CD4-positive, alpha-beta T cell (primary cell): Measurements from ENCODE around the gene DAD1. TPM values are rescaled to one million over a fixed set of nuclear protein-coding genes. Genes with fewer than 3 reads are reported as not detected.

ENCODE experiments used
- ATAC-seq: fragments of 200-7000 bp; cut with Tn5 transposase; one replicate; pipeline ENCODE4 v1.10.0; 2022; ENCODE audit warnings: mild to moderate bottlenecking; ENCODE audit not compliant: poor library complexity
- CTCF ChIA-PET: fragments of 350-600 bp; sonication (Branson Sonifier 250); formaldehyde crosslinking; loops from one replicate; lab custom pipeline; 2021; ENCODE audit warnings: antibody characterized with exemption, inconsistent platforms; lab: Charles Lee
- POLR2A ChIA-PET: fragments of 350-600 bp; sonication (Branson Sonifier 250); formaldehyde crosslinking; loops from one replicate; lab custom pipeline; 2021; ENCODE audit warnings: antibody characterized with exemption, inconsistent platforms; lab: Charles Lee
- DNase-seq, 14 experiments: peaks; one replicate each; pipeline ENCODE4 v3.0.0-alpha.2; 2013 to 2020; ENCODE audit warnings: mixed read lengths in 2 of 14
- H3K27ac ChIP-seq, 2 donors: one replicate each; pipeline versions ENCODE4 v1.5.1 to v1.7.0; 2013; ENCODE audit warnings: low read length in 2 of 2, low read depth in 1 of 2, mild to moderate bottlenecking in 1 of 2
- H3K27me3 ChIP-seq, 2 experiments: 1 replicate in 1 of 2; 2 replicates in 1 of 2; pipeline versions ENCODE4 v1.6.1 to v1.7.0; 2013; ENCODE audit warnings: low read length in 2 of 2, control low read depth in 1 of 2, mild to moderate bottlenecking in 1 of 2, moderate library complexity in 1 of 2; ENCODE audit not compliant: insufficient read depth in 2 of 2, control insufficient read depth in 1 of 2
- H3K36me3 ChIP-seq: one replicate; pipeline ENCODE4 v1.6.1; 2013; ENCODE audit warnings: low read length, control low read depth; ENCODE audit not compliant: insufficient read depth
- H3K4me1 ChIP-seq: one replicate; pipeline ENCODE4 v1.6.1; 2013; ENCODE audit warnings: low read length, control low read depth; ENCODE audit not compliant: insufficient read depth
- H3K4me3 ChIP-seq: one replicate; pipeline ENCODE4 v1.5.1; 2013; ENCODE audit warnings: mild to moderate bottlenecking, low read length, moderate library complexity
- H3K9me3 ChIP-seq, 2 experiments: 1 replicate in 1 of 2; 2 replicates in 1 of 2; pipeline versions ENCODE4 v1.6.1 to v1.7.0; 2013; ENCODE audit warnings: low read length in 2 of 2, mild to moderate bottlenecking in 2 of 2, control low read depth in 1 of 2, moderate library complexity in 1 of 2; ENCODE audit not compliant: control insufficient read depth in 1 of 2, insufficient read depth in 1 of 2
- H3K27ac Mint-ChIP-seq: one replicate; pipeline ENCODE4 v1.8.0; 2020; ENCODE audit warnings: mixed read lengths
- H3K27me3 Mint-ChIP-seq: one replicate; pipeline ENCODE4 v1.8.0; 2021; ENCODE audit warnings: mixed read lengths
- H3K36me3 Mint-ChIP-seq: one replicate; pipeline ENCODE4 v1.8.0; 2021; ENCODE audit warnings: low read depth, mixed read lengths
- H3K4me1 Mint-ChIP-seq: one replicate; pipeline ENCODE4 v1.8.0; 2021; ENCODE audit warnings: low read depth, mixed read lengths
- H3K4me3 Mint-ChIP-seq: one replicate; pipeline ENCODE4 v1.8.0; 2020; ENCODE audit warnings: mild to moderate bottlenecking, mixed read lengths
- H3K9me3 Mint-ChIP-seq: one replicate; pipeline ENCODE4 v1.8.0; 2020; ENCODE audit warnings: mixed read lengths
- intact Hi-C, 2 experiments: fragments of 100-400 bp; cut with DNase I in 1 of 2; cut with micrococcal nuclease in 1 of 2; formaldehyde crosslinking; loops; one replicate each; pipeline versions ENCODE4 v1.15.1 to v1.9.0; 2023 to 2025; cut with DNase I, micrococcal nuclease
- total RNA-seq, 174 experiments: library from RNA in 2 of 174; stranded (reverse) in 2 of 174; gene quantifications; one replicate each; pipeline ENCODE4 v1.2.3 and lab custom pipeline; 2021 to 2026
- TF ChIP-seq, protein P1 (sequence below): fragments of 200-600 bp; IDR thresholded peaks from one replicate; pipeline ENCODE4 v1.8.0; 2022; ENCODE audit warnings: antibody characterized with exemption, mild to moderate bottlenecking

Gene DAD1
- total RNA-seq, 2 experiments from 2014 or later, result 41.8 to 44.1 TPM

DNA sequence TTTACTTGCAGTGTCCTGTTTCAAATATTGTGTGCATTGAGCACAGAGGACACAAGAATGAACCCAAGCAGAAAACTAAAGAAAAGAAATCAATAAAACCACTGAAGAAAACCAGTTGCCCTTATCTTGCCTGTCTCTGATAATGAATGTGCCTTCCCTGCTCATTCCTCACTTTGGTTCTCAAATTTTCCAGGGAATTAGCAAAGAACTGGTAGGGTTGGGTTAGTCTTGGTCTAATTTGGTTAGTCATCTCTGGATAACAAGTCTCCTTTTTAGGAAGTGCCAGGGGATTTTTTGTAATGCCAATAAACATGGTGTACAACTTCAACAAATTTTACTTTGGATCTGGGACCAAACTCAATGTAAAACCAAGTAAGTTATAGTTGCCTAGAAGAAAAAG lies 65.7 kb downstream of the DAD1 start:
- Mint-ChIP-seq H3K9me3 (no peaks in the 10 kb centered on the region), H3K4me1 (peaks cover 98% of the 10 kb centered on the region), H3K27me3 (no peaks in the 10 kb centered on the region), H3K27ac (peak overlapping the region; percentile 93), H3K36me3 (peaks cover 99% of the 10 kb centered on the region), H3K4me3 (peak overlapping the region; percentile 86)
- peaks cover 83% of the 10 kb centered on the region for H3K4me1 ChIP-seq
- no peak for ATAC-seq
- peak overlapping the region; percentile 61 for H3K4me3 ChIP-seq
- ChIA-PET POLR2A (interaction anchor here (2.2 to 29.1 kb wide), 5 partner anchors 6 to 28 kb away, joined by 9 to 613 read pairs (median 256); no protein-coding TSS in a partner anchor), CTCF (interaction anchor here (1.1 to 1.7 kb wide), 2 partner anchors 34 to 47 kb away, joined by 3 to 8 read pairs; no protein-coding TSS in a partner anchor)
- DNase-seq, result no peak
- TF ChIP-seq, protein P1, sequence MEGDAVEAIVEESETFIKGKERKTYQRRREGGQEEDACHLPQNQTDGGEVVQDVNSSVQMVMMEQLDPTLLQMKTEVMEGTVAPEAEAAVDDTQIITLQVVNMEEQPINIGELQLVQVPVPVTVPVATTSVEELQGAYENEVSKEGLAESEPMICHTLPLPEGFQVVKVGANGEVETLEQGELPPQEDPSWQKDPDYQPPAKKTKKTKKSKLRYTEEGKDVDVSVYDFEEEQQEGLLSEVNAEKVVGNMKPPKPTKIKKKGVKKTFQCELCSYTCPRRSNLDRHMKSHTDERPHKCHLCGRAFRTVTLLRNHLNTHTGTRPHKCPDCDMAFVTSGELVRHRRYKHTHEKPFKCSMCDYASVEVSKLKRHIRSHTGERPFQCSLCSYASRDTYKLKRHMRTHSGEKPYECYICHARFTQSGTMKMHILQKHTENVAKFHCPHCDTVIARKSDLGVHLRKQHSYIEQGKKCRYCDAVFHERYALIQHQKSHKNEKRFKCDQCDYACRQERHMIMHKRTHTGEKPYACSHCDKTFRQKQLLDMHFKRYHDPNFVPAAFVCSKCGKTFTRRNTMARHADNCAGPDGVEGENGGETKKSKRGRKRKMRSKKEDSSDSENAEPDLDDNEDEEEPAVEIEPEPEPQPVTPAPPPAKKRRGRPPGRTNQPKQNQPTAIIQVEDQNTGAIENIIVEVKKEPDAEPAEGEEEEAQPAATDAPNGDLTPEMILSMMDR, result no peak
- intact Hi-C loops, result loop anchor here in 1 of 2 experiments (1.0 to 10.0 kb wide), 2 partner anchors 8 to 298 kb away; no protein-coding TSS in a partner anchor
- H3K27ac ChIP-seq, result peak overlapping the region; percentile 65 to 99
- peaks cover 93% of the 10 kb centered on the region for H3K36me3 ChIP-seq
- H3K27me3 ChIP-seq, result no peaks in the 10 kb centered on the region
- H3K9me3 ChIP-seq, result no peaks in the 10 kb centered on the region

DNA sequence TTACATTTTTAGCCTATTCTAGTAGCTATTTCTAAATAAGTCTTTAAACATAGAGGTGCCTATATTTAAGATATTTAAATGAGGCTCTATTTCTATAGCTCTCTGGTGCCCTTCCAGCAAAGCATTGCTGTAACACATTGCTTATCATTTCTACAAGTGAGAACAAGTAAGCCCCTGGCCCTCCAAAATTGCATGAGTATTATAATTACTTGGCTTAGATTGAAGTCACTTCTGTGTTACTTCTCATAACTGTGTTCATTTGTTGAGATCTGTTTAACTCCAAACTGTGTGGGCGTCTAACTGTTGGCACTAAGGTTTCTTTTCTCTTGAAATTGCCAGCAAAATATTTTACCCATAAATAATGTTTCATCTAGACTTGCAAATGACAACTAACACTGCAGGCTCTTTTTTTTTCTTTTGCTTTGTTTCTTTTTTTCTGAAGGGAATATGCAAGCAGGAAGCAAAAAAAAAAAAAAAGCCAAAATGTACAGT lies 66.5 kb downstream of the DAD1 start:
- Mint-ChIP-seq H3K36me3 (peaks cover 100% of the 10 kb centered on the region), H3K9me3 (no peaks in the 10 kb centered on the region), H3K4me3 (peak overlapping the region; percentile 86), H3K27ac (peak overlapping the region; percentile 93), H3K4me1 (peaks cover 100% of the 10 kb centered on the region), H3K27me3 (no peaks in the 10 kb centered on the region)
- no peaks in the 10 kb centered on the region for H3K27me3 ChIP-seq
- ChIA-PET POLR2A (interaction anchor here (0.8 to 29.1 kb wide), 6 partner anchors 7 to 47 kb away, joined by 3 to 613 read pairs (median 133); no protein-coding TSS in a partner anchor), CTCF (interaction anchor here (0.7 to 1.7 kb wide), 3 partner anchors 34 to 48 kb away, joined by 3 to 8 read pairs (median 3); no protein-coding TSS in a partner anchor)
- no peaks in the 10 kb centered on the region for H3K9me3 ChIP-seq
- intact Hi-C loops, result loop anchor here in 1 of 2 experiments (10.0 kb wide), 1 partner anchor 298 kb away; no protein-coding TSS in a partner anchor
- H3K4me1 ChIP-seq, result peaks cover 86% of the 10 kb centered on the region
- no peak for ATAC-seq
- H3K27ac ChIP-seq, result peak overlapping the region; percentile 65 to 99
- H3K4me3 ChIP-seq, result peak overlapping the region; percentile 61
- H3K36me3 ChIP-seq, result peaks cover 96% of the 10 kb centered on the region
- peak in 1 of 14 experiments; percentile 9 for DNase-seq
- TF ChIP-seq, protein P1, result no peak

DNA sequence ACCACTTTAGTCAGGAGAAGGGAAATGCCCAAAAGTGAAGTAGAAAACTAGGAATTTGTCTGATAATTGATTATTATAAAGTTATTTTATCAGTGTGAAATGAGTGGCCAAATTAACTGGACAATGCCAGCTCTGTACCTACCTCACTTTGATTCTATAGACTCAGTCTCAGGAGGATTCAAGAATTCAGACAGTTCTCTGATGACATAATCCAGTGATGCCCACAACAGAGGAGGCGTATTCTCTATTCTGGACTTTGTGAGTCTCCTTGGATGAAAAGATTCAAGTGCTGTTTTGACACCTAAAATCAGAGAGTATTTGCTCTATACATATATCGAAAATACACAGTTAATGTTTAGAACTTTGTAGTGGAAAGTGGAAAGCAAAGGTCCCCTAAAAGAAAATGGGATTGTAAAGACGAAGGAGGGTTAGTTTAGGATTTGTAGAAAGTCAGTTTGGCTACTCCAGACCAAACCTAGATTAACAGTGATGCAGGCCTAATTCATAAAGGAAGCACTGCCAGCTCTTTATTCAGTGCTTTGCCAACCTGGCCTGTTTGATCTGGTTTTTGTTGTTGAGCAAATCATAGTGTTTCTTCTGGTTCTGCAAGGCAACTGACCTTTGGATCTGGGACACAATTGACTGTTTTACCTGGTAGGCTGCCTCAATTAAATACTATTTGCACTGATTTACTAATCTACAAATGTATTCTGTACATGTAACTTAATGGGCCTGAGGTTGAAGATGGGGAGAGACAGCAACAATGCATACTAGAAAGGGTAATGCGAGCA lies 67.4 kb downstream of the DAD1 start:
- H3K4me3 ChIP-seq, result peak overlapping the region; percentile 61
- H3K9me3 ChIP-seq, result no peaks in the 10 kb centered on the region
- peaks cover 96% of the 10 kb centered on the region for H3K36me3 ChIP-seq
- peaks cover 100% of the 10 kb centered on the region for H3K36me3 Mint-ChIP-seq
- peak overlapping the region; percentile 86 for H3K4me3 Mint-ChIP-seq
- CTCF ChIA-PET, result interaction anchor here (0.7 to 1.7 kb wide), 2 partner anchors 35 to 48 kb away, joined by 3 to 8 read pairs; no protein-coding TSS in a partner anchor
- intact Hi-C loops, result loop anchor here in 1 of 2 experiments (10.0 kb wide), 1 partner anchor 297 kb away; no protein-coding TSS in a partner anchor
- peak overlapping the region; percentile 93 for H3K27ac Mint-ChIP-seq
- no peaks in the 10 kb centered on the region for H3K27me3 ChIP-seq
- TF ChIP-seq, protein P1, result no peak
- ATAC-seq (no peak), DNase-seq (peak in 1 of 14 experiments; percentile 14)
- H3K9me3 Mint-ChIP-seq, result no peaks in the 10 kb centered on the region
- H3K27ac ChIP-seq, result peak overlapping the region; percentile 85 to 99
- H3K4me1 ChIP-seq, result peaks cover 89% of the 10 kb centered on the region
- H3K27me3 Mint-ChIP-seq, result no peaks in the 10 kb centered on the region
- POLR2A ChIA-PET, result interaction anchor here (0.5 to 29.1 kb wide), 8 partner anchors 8 to 1293 kb away, joined by 3 to 613 read pairs (median 10); no protein-coding TSS in a partner anchor
- H3K4me1 Mint-ChIP-seq, result peaks cover 100% of the 10 kb centered on the region
